ENCODE data around the gene GAS7. TPM values are rescaled to one million over a fixed set of nuclear protein-coding genes. Genes with fewer than 3 reads are reported as not detected.

GAS7 gene
- total and polyA plus RNA-seq, 9 of the 15 experiments (the other 6 are each of a cell fraction or from before 2014, with no cell fraction given) = 0.11 to 0.33 TPM; not detected in 7

GRCh38 chr17:9906616-9907015 lies 291.8 kb downstream of the GAS7 start:
- Histone ChIP-seq H3K9me1 (ENCODE audit: control insufficient read depth, insufficient read depth, low read length) (no peaks in the 10 kb centered on the region), H3K9ac (ENCODE audit: insufficient read depth in 1 of 2, low read depth in 2 of 2, low read length in 2 of 2) (no peak overlapping the region), H3K79me2 (ENCODE audit: control insufficient read depth, insufficient read depth, low read length) (no peaks in the 10 kb centered on the region), H3K36me3 (ENCODE audit: control insufficient read depth, insufficient read depth, low read length) (no peaks in the 10 kb centered on the region), H3K4me1 (replicated peaks in 1 of 2; ENCODE audit: control insufficient read depth in 2 of 2, insufficient read depth in 2 of 2, low read length in 2 of 2) (no peaks in the 10 kb centered on the region), H2AFZ (ENCODE audit: low read depth, low read length) (no peak overlapping the region), H3K4me3 (no peak overlapping the region), H3K9me3 (replicated peaks; ENCODE audit: control insufficient read depth, insufficient read depth, low read depth, low read length) (no peaks in the 10 kb centered on the region), H3K4me2 (ENCODE audit: insufficient read depth, low read length) (no peak overlapping the region), H3K27me3 (ENCODE audit: control insufficient read depth in 2 of 2, insufficient read depth in 2 of 2, low read length in 2 of 2) (peaks cover 0 to 5% of the 10 kb centered on the region in 2 experiments; a peak in 2 of 5 replicates), H3K27ac (ENCODE audit: extremely low read depth, low read depth, low read length) (no peak overlapping the region), H4K20me1 (replicated peaks; ENCODE audit: control insufficient read depth, insufficient read depth, low read length) (no peaks in the 10 kb centered on the region)
- FAIRE-seq (no peak), ATAC-seq (no peak), DNase-seq (ENCODE audit: extremely low read depth in 1 of 4, low spot score in 3 of 4) (no peak)
- 13% methylated on average over 6 of the region's 14 CpGs for WGBS (ENCODE audit: insufficient coverage, low coverage, missing lambda C conversion rate)
- in situ Hi-C loops (cut with MboI) (no loop called here), intact Hi-C loops (cut with micrococcal nuclease) (no loop called here)
- CTCF ChIA-PET (ENCODE audit: low intra/inter-chr PET ratio) = no interaction called here
- POLR2A ChIA-PET = no interaction called here
- BruUV-seq (replicated peaks) = no TSS peak
- TF ChIP-seq SMARCE1 (IDR thresholded peaks at IDR 0.05) (no peak), RBM15 (IDR thresholded peaks at IDR 0.05; ENCODE audit: insufficient read depth, low read length) (no peak), ZMIZ1 (IDR thresholded peaks at IDR 0.05; ENCODE audit: low read depth in 2 of 2, low read length in 2 of 2) (no peak), CHAMP1 (IDR thresholded peaks at IDR 0.05) (no peak), RFX7 (CRISPR knock-in tag; IDR thresholded peaks at IDR 0.05) (no peak), ZZZ3 (IDR thresholded peaks at IDR 0.05) (no peak), GTF2F1 (IDR thresholded peaks at IDR 0.05; ENCODE audit: low read depth, low read length) (no peak), BCOR (IDR thresholded peaks at IDR 0.05) (no peak), ELF1 (tag; IDR thresholded peaks at IDR 0.05) (no peak), SRSF7 (optimal IDR thresholded peaks at IDR 0.05; ENCODE audit: low read depth, low read length) (no peak), ZNF75A (CRISPR knock-in tag; IDR thresholded peaks at IDR 0.05) (no peak), RBM39 (optimal IDR thresholded peaks at IDR 0.05; ENCODE audit: low read depth, low read length) (no peak)
